Activated CD8-positive, alpha-beta memory T cell treated with anti-CD3 and anti-CD28 coated beads, Interleukin-2, amount 50 U/mL, for 1 hour (primary cell): ENCODE data around the gene PUS7L.
"Not testable (repeated sequence)": the region's sequence is repeated elsewhere in the genome, so short reads cannot be mapped to it uniquely, and the experiment has no call there.

Source experiments
- DNase-seq: peaks from one replicate; pipeline ENCODE4 v3.0.0-alpha.2; 2020; ENCODE audit errors: extremely low read depth

The PUS7L gene

GRCh38 chr12:43750814-43751213 is 7.8 kb downstream of the PUS7L start:
- DNase-seq: no peak

- DNase-seq: no peak
Observed at GRCh38 chr12:43749016-43749415, 9.6 kb downstream of the PUS7L start.

DNA sequence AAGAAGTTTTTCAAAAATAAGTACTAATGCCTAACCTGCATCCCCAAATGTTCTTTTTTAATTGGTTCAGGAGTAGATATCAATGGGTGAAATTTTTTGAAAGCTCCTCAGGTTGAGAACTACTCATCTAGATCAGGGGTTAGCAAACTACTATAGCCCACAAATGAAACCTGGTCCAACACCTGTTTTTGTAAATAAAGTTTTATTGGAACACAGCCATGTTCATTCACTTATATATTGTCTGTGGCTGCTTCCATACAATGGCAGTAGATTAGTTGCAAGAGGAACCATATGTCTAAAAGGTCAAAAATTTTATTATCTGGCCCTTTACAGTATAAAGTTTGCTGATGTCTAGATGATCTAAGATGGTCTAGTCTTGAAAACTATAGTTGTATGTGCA is 13.8 kb downstream of the PUS7L start:
- no peak for DNase-seq

DNA sequence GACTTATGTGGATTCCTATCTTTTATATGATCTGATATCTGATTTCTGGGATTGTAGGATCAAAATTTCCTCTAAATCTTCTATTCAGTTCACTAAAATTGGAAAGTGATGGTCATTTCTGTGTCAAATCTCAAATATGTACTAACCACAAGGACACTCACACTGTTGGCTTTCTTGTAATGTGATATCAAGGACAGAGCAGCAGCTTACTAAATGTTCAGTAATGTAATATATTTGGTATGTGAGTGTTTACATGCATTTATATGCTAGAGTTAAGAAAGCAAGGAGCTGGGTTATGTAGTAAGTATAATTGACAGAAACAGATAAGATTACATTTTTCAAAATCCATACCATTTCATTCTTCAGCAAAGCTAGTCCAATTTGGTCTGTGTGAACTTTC is 16.5 kb downstream of the PUS7L start:
- DNase-seq: no peak

GRCh38 chr12:43740511-43741100 is 18.0 kb downstream of the PUS7L start:
- no peak for DNase-seq

- no peak for DNase-seq
Observed at GRCh38 chr12:43737646-43738045, 20.9 kb downstream of the PUS7L start.

DNA sequence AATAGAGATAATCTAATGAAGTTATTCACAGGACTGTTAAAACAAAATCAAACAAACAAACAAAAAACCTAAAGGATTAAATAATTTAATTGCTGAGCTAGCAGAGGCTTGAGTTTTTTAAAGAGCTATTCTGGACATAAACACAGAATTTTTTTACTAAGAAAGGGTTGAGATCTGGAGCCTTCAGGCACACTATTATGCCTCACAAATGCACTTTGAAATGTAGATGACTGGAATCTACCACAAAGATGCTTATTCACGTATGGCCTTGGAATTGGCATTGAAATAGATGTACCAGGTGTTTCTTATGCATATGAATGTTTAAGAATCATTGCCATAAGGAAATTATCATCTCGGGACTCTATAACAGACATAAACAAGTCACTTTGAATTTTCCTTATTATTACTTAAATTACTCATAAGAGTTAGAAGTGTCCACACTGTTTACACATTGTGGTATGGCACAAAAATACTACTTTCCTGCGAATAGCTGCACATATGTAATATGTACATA is 21.6 kb downstream of the PUS7L start:
- no peak for DNase-seq

GRCh38 chr12:43733687-43734086 is 24.9 kb downstream of the PUS7L start:
- no peak for DNase-seq

GRCh38 chr12:43730283-43730682 is 28.3 kb downstream of the PUS7L start:
- no peak for DNase-seq

DNA sequence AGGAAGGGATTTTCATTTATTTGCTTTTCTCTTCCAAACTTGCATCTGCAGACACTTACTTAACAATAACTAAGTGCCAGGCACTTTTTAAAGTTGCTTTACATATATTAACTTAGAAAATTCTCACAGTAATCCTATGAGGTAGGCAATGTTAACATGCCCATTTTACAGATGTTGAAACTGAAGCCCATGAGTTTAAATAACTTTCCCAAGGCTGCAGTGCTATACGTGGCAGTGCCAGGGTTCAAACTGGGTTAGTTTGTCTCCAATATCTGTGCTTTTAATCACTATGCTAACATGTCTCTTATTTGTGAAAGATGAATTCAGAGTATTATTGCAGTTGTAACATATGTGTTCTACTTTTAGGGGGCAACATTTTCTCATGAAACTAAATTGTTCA is 29.9 kb downstream of the PUS7L start:
- DNase-seq: no peak

- no peak for DNase-seq
Observed at GRCh38 chr12:43728117-43728516, 30.5 kb downstream of the PUS7L start.

DNA sequence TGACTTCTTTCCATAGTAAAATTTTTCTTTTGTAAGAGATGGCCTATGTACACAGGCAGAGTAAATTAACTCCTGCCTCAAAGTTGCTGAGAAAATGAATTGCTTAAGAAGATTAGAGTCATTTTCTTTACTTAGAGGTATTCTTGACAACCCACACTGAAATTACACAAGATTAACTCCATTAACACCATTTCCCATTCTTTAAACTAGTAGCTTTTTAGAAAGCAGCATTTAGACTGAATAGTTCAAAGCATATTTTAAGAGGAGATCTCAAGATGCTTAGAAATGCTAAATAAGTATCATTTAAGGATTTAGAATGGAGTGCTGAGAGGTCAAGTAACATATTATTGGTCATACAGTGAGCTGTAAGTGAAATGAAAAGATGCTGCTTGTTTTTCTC is 35.5 kb downstream of the PUS7L start:
- no peak for DNase-seq

DNA sequence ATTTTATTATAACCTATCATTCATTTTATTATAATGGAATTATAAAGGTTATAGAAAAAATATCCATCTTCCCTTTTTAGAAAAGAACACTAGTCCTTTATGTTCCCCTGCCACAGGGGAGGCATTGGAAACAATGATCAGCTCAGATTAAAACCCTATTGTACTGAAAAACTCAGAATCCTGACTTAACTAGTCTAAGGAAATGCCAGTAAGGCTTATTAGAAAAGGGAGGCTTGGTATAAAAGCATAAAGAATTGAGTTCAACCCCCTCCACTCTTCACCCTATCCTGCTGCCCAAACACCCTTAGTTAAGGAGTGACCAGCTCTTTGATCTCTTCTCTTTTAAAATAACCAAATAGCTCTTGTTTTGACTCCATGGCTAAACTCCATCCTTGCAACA is 36.0 kb downstream of the PUS7L start:
- DNase-seq: no peak

GRCh38 chr12:43711348-43711747 is 47.2 kb downstream of the PUS7L start:
- no peak for DNase-seq

DNA sequence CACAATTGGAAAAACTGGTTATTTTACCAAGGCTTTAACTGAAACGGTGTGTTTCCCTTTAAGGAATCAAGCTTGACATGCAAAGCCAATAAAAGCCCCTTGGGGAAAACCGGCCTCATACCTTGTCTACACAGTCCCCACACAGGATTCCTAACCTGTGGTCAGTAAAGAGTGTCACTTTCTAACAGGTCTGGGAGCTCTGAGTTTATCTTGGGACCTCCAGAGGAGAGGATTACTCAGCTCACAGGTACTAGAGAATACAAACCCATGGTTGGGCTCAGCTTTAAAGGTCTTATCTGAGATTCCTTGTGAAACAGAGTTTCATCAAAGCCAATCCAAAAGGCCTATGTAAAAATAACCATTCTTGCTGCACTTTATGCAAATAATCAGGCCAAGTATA is 54.8 kb downstream of the PUS7L start:
- not testable (repeated sequence) for DNase-seq

DNA sequence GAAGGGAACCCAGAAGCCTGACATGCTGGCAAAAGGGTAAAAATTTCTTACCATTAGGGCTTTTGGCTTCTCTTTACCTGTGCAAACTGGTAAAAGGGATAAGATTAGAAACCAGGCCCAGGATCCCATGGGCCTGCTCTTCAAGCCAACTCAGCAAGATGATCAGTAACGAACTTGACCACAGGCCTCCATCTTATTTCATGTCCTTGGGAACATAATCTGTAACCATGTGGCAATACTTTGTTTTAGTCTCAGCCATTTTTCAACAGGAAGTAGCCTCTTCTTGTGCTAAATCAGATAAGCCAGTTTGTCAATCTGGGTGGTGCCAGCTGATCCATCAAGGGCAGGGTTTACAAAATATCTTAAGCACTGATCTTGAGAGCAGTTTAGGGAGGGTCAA is 57.4 kb downstream of the PUS7L start:
- not testable (repeated sequence) for DNase-seq

GRCh38 chr12:43696154-43696553 is 62.4 kb downstream of the PUS7L start:
- no peak for DNase-seq

DNA sequence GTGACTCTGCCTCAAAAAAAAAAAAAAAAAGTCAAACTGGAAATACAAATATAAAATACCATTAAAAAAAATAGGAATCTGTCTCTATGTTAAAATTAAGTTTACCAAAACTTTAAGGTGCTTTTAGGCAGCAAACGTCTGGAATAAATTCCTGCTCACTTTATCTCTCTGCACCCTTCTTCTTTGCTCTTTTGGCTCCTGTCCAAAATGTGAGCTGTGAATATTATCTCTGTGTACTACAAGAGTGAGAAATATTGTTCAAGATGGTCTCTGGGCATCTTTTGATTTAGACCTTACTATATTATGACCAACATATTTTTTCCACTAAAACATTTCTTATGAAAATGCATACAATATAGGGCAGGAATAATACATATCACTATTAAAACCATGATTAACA is 63.7 kb downstream of the PUS7L start:
- DNase-seq: no peak

GRCh38 chr12:43692064-43692463 is 66.5 kb downstream of the PUS7L start:
- no peak for DNase-seq

GRCh38 chr12:43685491-43685890 is 73.1 kb downstream of the PUS7L start:
- DNase-seq: not testable (repeated sequence)

DNA sequence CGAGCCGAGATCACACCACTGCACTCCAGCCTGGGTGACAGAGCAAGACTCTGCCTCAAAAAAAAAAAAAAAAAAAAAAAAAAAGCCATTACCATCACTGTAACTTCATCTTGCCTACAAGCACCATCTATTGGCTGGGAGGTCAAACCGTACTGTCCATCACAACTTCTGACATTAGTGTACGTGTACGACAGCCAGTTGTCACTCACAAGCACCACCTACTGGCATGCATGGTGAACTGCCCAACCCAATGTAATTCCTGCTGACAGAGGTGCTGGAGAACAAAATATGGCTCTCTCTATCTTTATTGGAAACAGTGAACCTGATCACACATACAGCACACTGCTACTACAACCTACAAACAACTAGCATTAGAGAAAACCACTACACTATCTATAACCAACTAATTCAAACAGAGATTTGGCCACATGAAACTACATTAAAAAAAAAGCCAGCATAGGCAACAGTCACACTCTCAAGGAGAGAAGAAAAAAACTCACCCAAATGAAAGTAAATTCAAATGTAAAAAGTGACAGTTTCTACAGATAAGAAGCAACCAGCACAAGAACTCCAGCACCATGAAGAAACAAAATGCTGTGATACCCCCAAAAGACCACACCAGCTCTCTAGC is 82.3 kb downstream of the PUS7L start:
- DNase-seq: no peak

DNA sequence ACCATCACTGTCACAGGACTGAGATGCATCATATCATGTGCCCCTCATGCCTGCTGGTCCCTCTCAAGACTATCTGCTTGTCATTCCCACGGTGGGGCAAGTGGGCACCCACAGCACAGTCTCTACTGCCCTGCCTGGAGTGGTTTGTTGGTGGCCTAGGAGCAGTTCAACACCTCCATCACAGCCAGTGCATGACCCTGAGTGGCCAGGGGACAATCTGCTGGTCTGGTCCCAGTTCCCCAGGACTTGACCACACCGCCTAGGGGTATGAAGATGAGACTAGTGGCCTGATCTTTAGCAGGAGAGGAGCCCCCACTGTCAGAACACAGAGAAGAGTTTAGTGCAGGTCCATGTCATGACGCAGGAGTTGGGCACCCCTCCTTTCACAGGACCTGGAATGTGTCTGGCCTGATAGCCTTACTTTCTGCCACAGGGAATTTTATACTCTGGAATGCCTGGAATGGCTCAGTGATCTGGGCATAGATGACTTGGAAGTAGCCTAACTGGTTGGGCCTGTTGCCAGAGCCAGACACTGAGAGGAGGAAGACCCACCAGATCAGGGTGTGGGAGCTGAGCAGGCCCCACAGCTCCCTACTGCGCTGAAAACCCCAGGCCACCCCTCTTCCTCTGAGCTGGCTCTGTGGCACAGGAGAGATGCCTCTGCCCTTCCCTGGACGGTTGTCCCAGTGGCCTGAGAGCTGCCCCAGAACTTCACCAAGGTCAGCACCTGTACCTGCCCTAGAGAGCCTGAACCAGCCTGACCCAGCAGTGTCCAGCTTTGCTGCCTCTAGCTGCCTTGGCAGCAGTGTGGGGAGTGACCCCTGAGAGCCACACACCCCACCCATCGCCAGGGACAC is 83.3 kb downstream of the PUS7L start:
- no peak for DNase-seq

GRCh38 chr12:43669373-43669772 is 89.2 kb downstream of the PUS7L start:
- DNase-seq: no peak
